H1 (cell line): ENCODE results near the gene HOOK1. TPM values are rescaled to one million over a fixed set of nuclear protein-coding genes. Genes with fewer than 3 reads are reported as not detected.

Source experiments
- ATF2 ChIP-seq: IDR thresholded peaks from 2 replicates; pipeline ENCODE4 v1.6.1; 2012; ENCODE audit warnings: low read length, inconsistent platforms
- BRCA1 ChIP-seq: IDR thresholded peaks from 2 replicates; pipeline ENCODE4 v1.6.1; 2012; ENCODE audit warnings: low read depth, low read length, improper control_type of control experiment
- RAD21 ChIP-seq, 2 experiments: IDR thresholded peaks in 1 of 2; conservative IDR thresholded peaks in 1 of 2; 2 replicates each; pipeline ENCODE4 v1.6.1; 2011; ENCODE audit warnings: low read depth in 2 of 2, low read length in 2 of 2, improper control_type of control experiment in 1 of 2, inconsistent platforms in 1 of 2, mild to moderate bottlenecking in 1 of 2, moderate library complexity in 1 of 2
- SIN3A ChIP-seq, 2 experiments: IDR thresholded peaks in 1 of 2; conservative IDR thresholded peaks in 1 of 2; 2 replicates each; pipeline ENCODE4 v1.6.1; 2011 to 2012; ENCODE audit warnings: low read length in 2 of 2, improper control_type of control experiment in 1 of 2, low read depth in 1 of 2, mild to moderate bottlenecking in 1 of 2
- TAF1 ChIP-seq: IDR thresholded peaks from 2 replicates; pipeline ENCODE4 v1.6.1; 2011; ENCODE audit warnings: mild to moderate bottlenecking, low read depth, low read length
- TBP ChIP-seq: IDR thresholded peaks from 2 replicates; pipeline ENCODE4 v1.6.1; 2011; ENCODE audit warnings: low read depth, low read length, improper control_type of control experiment
- YY1 ChIP-seq: IDR thresholded peaks from 2 replicates; pipeline ENCODE4 v1.6.1; 2011; ENCODE audit warnings: low read depth, mild to moderate bottlenecking, low read length
- polyA plus RNA-seq, 7 experiments: library from polyadenylated mRNA; depleted of rRNA in 3 of 7; stranded (reverse) in 5 of 7; unstranded in 2 of 7; fragments of >200 nt in 5 of 7; fragments of 200-250 nt in 2 of 7; gene quantifications; 1 replicate in 5 of 7; 2 replicates in 1 of 7; 4 replicates in 1 of 7; pipeline versions ENCODE4 v1.2.1 to v1.2.3, GENCODE V29; 2011 to 2013; ENCODE audit warnings: missing spikeins in 2 of 7, mixed read lengths in 2 of 7
- total RNA-seq: library from RNA; stranded (reverse); fragmentation: NEBNext Ultra II Directional; extraction: Animal tissue kit (Norgen Biotek cat#: 25700); gene quantifications from 2 replicates; pipeline ENCODE4 v1.2.1, GENCODE V29; 2021

The HOOK1 gene
- total and polyA plus RNA-seq, 2 of the 8 experiments (the other 6 are each of a cell fraction or from before 2014, with no cell fraction given), result 5.6 to 34.5 TPM

DNA sequence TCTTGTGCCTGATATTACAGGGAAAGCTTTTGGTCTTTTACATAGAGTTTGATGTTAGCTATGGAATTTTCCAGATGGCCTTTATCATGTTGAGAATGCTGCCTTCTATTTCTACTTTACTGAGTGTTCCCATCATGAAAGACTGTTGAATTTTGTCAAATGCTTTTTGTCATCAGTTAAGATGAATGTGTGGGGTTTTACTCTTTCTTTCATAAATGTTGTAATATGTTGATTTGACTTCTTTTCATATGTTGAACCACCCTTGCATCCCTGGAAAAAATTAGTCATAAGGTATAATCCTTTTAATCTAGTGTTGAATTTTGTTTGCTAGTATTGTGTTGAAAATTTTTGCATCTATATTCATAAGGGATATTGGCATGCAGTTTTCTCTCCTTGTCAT is 16.1 kb upstream of the HOOK1 start (continued):
- no peak for TF ChIP-seq BRCA1
- TF ChIP-seq ATF2, result no peak
- no peak for TF ChIP-seq TAF1
- TF ChIP-seq TBP, result no peak
- no peak for TF ChIP-seq RAD21 (IDR thresholded peaks at IDR 0.05 in 1 of 2, conservative IDR thresholded peaks at IDR 0.05 in 1 of 2; ENCODE audit: low read depth in 2 of 2, low read length in 2 of 2)
- no peak for TF ChIP-seq YY1
- no peak for TF ChIP-seq SIN3A (conservative IDR thresholded peaks at IDR 0.05 in 1 of 2, IDR thresholded peaks at IDR 0.05 in 1 of 2; ENCODE audit: low read depth in 1 of 2, low read length in 2 of 2)
